Measurements from ENCODE around the gene UVRAG.

GRCh38 chr11:75785187-75785586 is 29.8 kb upstream of the UVRAG start:
- TF ChIP-seq YY1 (IDR thresholded peaks at IDR 0.05; ENCODE audit: insufficient read depth, insufficient read length) (no peak), SUZ12 (IDR thresholded peaks at IDR 0.05; ENCODE audit: extremely low read depth, insufficient read depth, insufficient read length) (no peak)
